Muscle of leg (tissue), 11 donors: ENCODE results near the gene CSNK1D. TPM values are rescaled to one million over a fixed set of nuclear protein-coding genes. Genes with fewer than 3 reads are reported as not detected.

Experiments used
- DNase-seq: peaks from one replicate; pipeline ENCODE4 v3.0.0; 2013
- H3K27ac ChIP-seq: one replicate; pipeline ENCODE4 v1.5.1; 2013; ENCODE audit warnings: mild to moderate bottlenecking, low read length, control low read depth
- H3K27me3 ChIP-seq: one replicate; pipeline ENCODE4 v1.6.1; 2013; ENCODE audit warnings: low read length; ENCODE audit not compliant: control insufficient read depth, insufficient read depth
- H3K36me3 ChIP-seq: one replicate; pipeline ENCODE4 v1.6.1; 2013; ENCODE audit warnings: low read length; ENCODE audit not compliant: control insufficient read depth, insufficient read depth
- H3K4me1 ChIP-seq: one replicate; pipeline ENCODE4 v1.6.1; 2013; ENCODE audit warnings: low read length; ENCODE audit not compliant: control insufficient read depth, insufficient read depth
- H3K4me3 ChIP-seq: one replicate; pipeline ENCODE4 v1.5.1; 2013; ENCODE audit warnings: low read length, control low read depth
- H3K9me3 ChIP-seq: replicated peaks from 2 replicates; pipeline ENCODE4 v1.6.1; 2013; ENCODE audit warnings: low read depth, low read length; ENCODE audit not compliant: control insufficient read depth
- WGBS: methylation state at CpG from one replicate; pipeline ENCODE4 v1.1.5; 2013; ENCODE audit warnings: missing lambda C conversion rate; ENCODE audit not compliant: insufficient coverage; 5-methylcytosine and 5-hydroxymethylcytosine counted together
- polyA plus RNA-seq, 8 donors: library from polyadenylated mRNA; unstranded; fragments of 120-200 nt; gene quantifications; one replicate each; pipeline versions ENCODE4 v1.2.1 to v1.2.3, GENCODE V29; 2013; ENCODE audit warnings: inconsistent platforms in 1 of 8, low replicate concordance in 1 of 8; ENCODE audit not compliant: insufficient read length in 8 of 8, insufficient read depth in 1 of 8
- total RNA-seq: library from RNA; stranded (reverse); fragments of 120-200 nt; gene quantifications from one replicate; pipeline ENCODE4 v1.2.4, GENCODE V29; 2013

The CSNK1D gene
- total and polyA plus RNA-seq, 9 donors, result 15.0 to 82.2 (median 71.8) TPM

- DNase-seq, result no peak
Measured at GRCh38 chr17:82237083-82237745, 36.3 kb downstream of the CSNK1D start.

GRCh38 chr17:82236142-82236971, 37.1 kb downstream of the CSNK1D start:
- Histone ChIP-seq H3K4me1 (peaks cover 92% of the 10 kb centered on the region), H3K4me3 (no peak overlapping the region)
- WGBS, result 39% methylated on average over 40 of the region's 44 CpGs

More at GRCh38 chr17:82237083-82237745, 36.3 kb downstream of the CSNK1D start:
- H3K4me1 ChIP-seq, result peaks cover 92% of the 10 kb centered on the region
- H3K27ac ChIP-seq, result peak overlapping the region; percentile 35
- no peak overlapping the region for H3K4me3 ChIP-seq
- 92% methylated on average over 50 of the region's 59 CpGs for WGBS
- no peaks in the 10 kb centered on the region for H3K27me3 ChIP-seq
- no peaks in the 10 kb centered on the region for H3K9me3 ChIP-seq
- H3K36me3 ChIP-seq, result peaks cover 23% of the 10 kb centered on the region

GRCh38 chr17:82235775-82236141, 37.7 kb downstream of the CSNK1D start:
- no peaks in the 10 kb centered on the region for H3K9me3 ChIP-seq
- H3K27me3 ChIP-seq, result peaks cover 2% of the 10 kb centered on the region
- no peak overlapping the region for H3K4me3 ChIP-seq
- peaks cover 90% of the 10 kb centered on the region for H3K4me1 ChIP-seq
- H3K36me3 ChIP-seq, result peaks cover 20% of the 10 kb centered on the region
- no peak for DNase-seq
- WGBS, result 64% methylated on average over 15 of the region's 15 CpGs
- H3K27ac ChIP-seq, result no peak overlapping the region

More at GRCh38 chr17:82236142-82236971, 37.1 kb downstream of the CSNK1D start:
- H3K9me3 ChIP-seq, result no peaks in the 10 kb centered on the region
- peak overlapping the region; percentile 35 for H3K27ac ChIP-seq
- DNase-seq, result peak; percentile 81
- H3K36me3 ChIP-seq, result peaks cover 22% of the 10 kb centered on the region
- H3K27me3 ChIP-seq, result no peaks in the 10 kb centered on the region

- H3K9me3 ChIP-seq, result no peaks in the 10 kb centered on the region
- no peak for DNase-seq
- no peak overlapping the region for H3K27ac ChIP-seq
- peaks cover 90% of the 10 kb centered on the region for H3K4me1 ChIP-seq
- H3K27me3 ChIP-seq, result peaks cover 7% of the 10 kb centered on the region
- no peak overlapping the region for H3K4me3 ChIP-seq
- WGBS, result 69% methylated on average over 16 of the region's 19 CpGs
- peaks cover 19% of the 10 kb centered on the region for H3K36me3 ChIP-seq
Measured at GRCh38 chr17:82235056-82235774, 38.3 kb downstream of the CSNK1D start.

GRCh38 chr17:82234211-82235055, 39.1 kb downstream of the CSNK1D start:
- Histone ChIP-seq H3K36me3 (peaks cover 18% of the 10 kb centered on the region), H3K9me3 (no peaks in the 10 kb centered on the region), H3K4me3 (no peak overlapping the region), H3K4me1 (peaks cover 90% of the 10 kb centered on the region), H3K27ac (no peak overlapping the region), H3K27me3 (peaks cover 14% of the 10 kb centered on the region)
- no peak for DNase-seq
- 45% methylated on average over 20 of the region's 26 CpGs for WGBS

GRCh38 chr17:82232876-82233785, 40.4 kb downstream of the CSNK1D start:
- H3K36me3 ChIP-seq, result peaks cover 13% of the 10 kb centered on the region
- WGBS, result 83% methylated on average over 13 of the region's 21 CpGs
- H3K4me3 ChIP-seq, result no peak overlapping the region
- no peak for DNase-seq
- H3K4me1 ChIP-seq, result peaks cover 86% of the 10 kb centered on the region
- peaks cover 24% of the 10 kb centered on the region for H3K27me3 ChIP-seq
- H3K27ac ChIP-seq, result no peak overlapping the region
- no peaks in the 10 kb centered on the region for H3K9me3 ChIP-seq

- Histone ChIP-seq H3K27ac (peak overlapping the region; percentile 74), H3K4me3 (no peak overlapping the region), H3K9me3 (no peaks in the 10 kb centered on the region), H3K27me3 (peaks cover 32% of the 10 kb centered on the region), H3K36me3 (peaks cover 5% of the 10 kb centered on the region), H3K4me1 (peaks cover 82% of the 10 kb centered on the region)
- DNase-seq, result peak; percentile 29
- WGBS, result 69% methylated on average over 19 of the region's 21 CpGs
Measured at GRCh38 chr17:82232322-82232820, 41.1 kb downstream of the CSNK1D start.

- DNase-seq, result peak; percentile 81
- 4% methylated on average over 42 of the region's 42 CpGs for WGBS
Measured at GRCh38 chr17:82231562-82232321, 41.8 kb downstream of the CSNK1D start.

More at GRCh38 chr17:82231562-82232321, 41.8 kb downstream of the CSNK1D start:
- peak overlapping the region; percentile 54 for H3K4me3 ChIP-seq
- no peaks in the 10 kb centered on the region for H3K9me3 ChIP-seq
- H3K27me3 ChIP-seq, result peaks cover 37% of the 10 kb centered on the region
- peaks cover 76% of the 10 kb centered on the region for H3K4me1 ChIP-seq
- no peaks in the 10 kb centered on the region for H3K36me3 ChIP-seq
- peak overlapping the region; percentile 74 for H3K27ac ChIP-seq
